ENCODE data around the gene SYNE3. TPM values are rescaled to one million over a fixed set of nuclear protein-coding genes. Genes with fewer than 3 reads are reported as not detected.

SYNE3 gene
- total RNA-seq, 5 donors from 2014 or later (not counting 1 experiment from before 2014, with no cell fraction given): 55.6 to 92.3 (median 77.8) TPM

DNA sequence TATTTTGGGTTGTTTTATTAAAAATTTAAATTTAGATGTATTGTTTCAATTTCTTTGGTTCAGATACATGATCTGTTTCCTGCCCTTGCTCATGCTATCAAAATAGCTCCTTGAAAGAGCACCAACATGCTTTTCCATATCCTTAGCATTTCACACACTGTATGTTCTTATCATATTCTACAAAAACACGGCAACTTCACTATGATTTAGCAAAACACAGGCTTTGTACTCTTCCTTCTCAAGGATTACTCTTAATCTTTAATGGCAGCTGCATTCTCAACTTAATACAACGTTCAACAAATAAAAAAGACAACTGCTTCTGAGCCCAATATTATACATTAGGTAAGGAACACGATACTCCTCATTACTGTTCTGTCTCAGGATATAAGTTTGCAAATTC is 15.5 kb upstream of the SYNE3 start:
- Histone ChIP-seq H3K27ac (ENCODE audit: low read length) (no peak overlapping the region), H3K4me1 (ENCODE audit: control insufficient read depth in 1 of 2, extremely low read depth in 1 of 2, insufficient read depth in 2 of 2, low read length in 2 of 2) (peaks cover 29% of the 10 kb centered on the region in 2 experiments), H3K4me3 (ENCODE audit: control insufficient read depth in 1 of 2, extremely low read depth in 1 of 2, low read length in 1 of 2) (no peak overlapping the region), H3K9me3 (no peaks in the 10 kb centered on the region), H3K36me3 (ENCODE audit: control insufficient read depth in 2 of 2, extremely low read depth in 1 of 2, insufficient read depth in 1 of 2, low read length in 1 of 2) (peaks cover 0 to 13% of the 10 kb centered on the region in 2 donors), H3K27me3 (replicated peaks in 1 of 2; ENCODE audit: control insufficient read depth in 2 of 2, extremely low read depth in 1 of 2, insufficient read depth in 2 of 2, low read length in 1 of 2) (no peaks in the 10 kb centered on the region)
- H3K36me3 Mint-ChIP-seq: peaks cover 12% of the 10 kb centered on the region
- POLR2A ChIA-PET: no interaction called here
- 25% methylated on average over 1 of the region's 3 CpGs for WGBS (ENCODE audit: insufficient coverage)
- no peaks in the 10 kb centered on the region for H3K27me3 Mint-ChIP-seq
- peaks cover 59 to 63% (median 60%) of the 10 kb centered on the region in 3 donors for H3K4me1 Mint-ChIP-seq
- H3K9me3 Mint-ChIP-seq: no peaks in the 10 kb centered on the region
- ATAC-seq (replicated peaks in 1 of 4) (no peak), DNase-seq (no peak)
- H3K4me3 Mint-ChIP-seq: peak overlapping the region; percentile 19 to 95 (median 92)
- peak overlapping the region; percentile 9 to 72 for H3K27ac Mint-ChIP-seq
- CTCF ChIA-PET: interaction anchor here in 1 of 2 donors (3.0 kb wide), 1 partner anchor 9 kb away, joined by 13 read pairs; no protein-coding TSS in a partner anchor

DNA sequence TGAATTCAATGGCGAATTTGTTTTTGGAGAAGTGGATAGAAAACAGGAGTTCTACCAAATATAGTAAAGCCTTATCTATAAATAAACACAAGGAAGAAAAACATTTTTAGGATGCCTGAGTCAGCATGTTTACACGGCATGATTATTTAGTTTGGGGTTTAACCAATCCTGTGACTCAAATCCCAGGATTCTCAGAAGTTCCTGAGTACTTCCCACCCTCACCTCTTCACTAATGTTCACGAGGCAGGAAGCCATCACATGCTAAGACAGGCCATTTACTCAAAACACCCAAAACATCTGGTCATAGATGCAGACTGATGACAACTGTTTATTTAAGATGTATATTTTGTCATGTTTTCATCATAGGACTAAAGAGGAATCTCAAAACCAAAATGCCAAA is 15.0 kb upstream of the SYNE3 start:
- no CpG with 5 or more reads among the region's 3 CpGs for WGBS (ENCODE audit: insufficient coverage)
- no peak overlapping the region for H3K4me3 ChIP-seq (ENCODE audit: control insufficient read depth in 1 of 2, extremely low read depth in 1 of 2, low read length in 1 of 2)
- ChIA-PET CTCF (interaction anchor here in 1 of 2 donors (1.4 to 3.0 kb wide), 2 partner anchors 8 to 89 kb away, joined by 3 to 13 read pairs; no protein-coding TSS in a partner anchor), POLR2A (no interaction called here)
- Mint-ChIP-seq H3K4me1 (peaks cover 59 to 63% (median 60%) of the 10 kb centered on the region in 3 donors), H3K27ac (peak overlapping the region in 1 of 2 donors; percentile 27), H3K4me3 (no peak overlapping the region), H3K9me3 (no peaks in the 10 kb centered on the region), H3K36me3 (peaks cover 12% of the 10 kb centered on the region), H3K27me3 (no peaks in the 10 kb centered on the region)
- H3K4me1 ChIP-seq (ENCODE audit: control insufficient read depth in 1 of 2, extremely low read depth in 1 of 2, insufficient read depth in 2 of 2, low read length in 2 of 2): peaks cover 26% of the 10 kb centered on the region in 2 experiments
- H3K9me3 ChIP-seq: no peaks in the 10 kb centered on the region
- no peak for DNase-seq
- no peak for ATAC-seq (replicated peaks in 1 of 4)
- H3K27ac ChIP-seq (ENCODE audit: low read length): no peak overlapping the region
- peaks cover 0 to 13% of the 10 kb centered on the region in 2 donors for H3K36me3 ChIP-seq (ENCODE audit: control insufficient read depth in 2 of 2, extremely low read depth in 1 of 2, insufficient read depth in 1 of 2, low read length in 1 of 2)
- no peaks in the 10 kb centered on the region for H3K27me3 ChIP-seq (replicated peaks in 1 of 2; ENCODE audit: control insufficient read depth in 2 of 2, extremely low read depth in 1 of 2, insufficient read depth in 2 of 2, low read length in 1 of 2)

DNA sequence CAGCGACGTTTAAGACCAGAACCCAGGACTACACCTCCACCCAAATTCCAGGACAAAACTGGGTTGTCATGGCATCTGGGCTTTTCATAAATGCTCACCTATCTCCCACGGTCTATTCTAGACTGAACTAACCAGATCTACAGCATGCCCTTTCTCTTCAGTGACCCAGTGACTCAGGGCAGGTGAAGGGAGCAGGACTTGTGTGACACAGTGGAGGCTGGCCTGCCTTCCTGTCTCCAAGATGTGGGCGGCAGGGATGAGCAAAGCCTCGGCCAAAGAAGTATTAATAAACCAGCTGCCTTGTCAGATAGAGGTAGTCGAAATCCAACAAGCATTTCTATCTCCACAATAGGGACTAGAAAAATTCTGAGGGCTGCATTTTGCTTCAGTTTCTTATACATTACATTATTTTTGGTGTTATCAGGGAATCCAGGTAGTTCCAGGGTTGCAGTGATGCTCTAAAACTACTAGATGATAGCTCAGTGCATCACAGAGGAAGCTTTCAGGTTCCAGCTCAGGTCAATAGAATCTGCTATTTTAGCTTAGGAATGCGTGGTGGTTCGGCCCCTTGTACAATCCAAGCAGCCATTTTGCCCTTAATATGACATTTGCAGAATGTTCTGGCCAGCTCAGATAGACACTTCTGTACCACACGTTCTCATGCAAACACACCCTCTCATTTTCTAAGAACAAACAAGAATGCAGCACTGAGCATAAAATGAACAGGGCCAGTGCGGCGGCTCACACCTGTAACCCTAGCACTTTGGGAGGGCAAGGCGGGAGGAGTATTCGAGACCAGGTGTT is 14.2 kb upstream of the SYNE3 start:
- POLR2A ChIA-PET: no interaction called here
- Histone ChIP-seq H3K27me3 (replicated peaks in 1 of 2; ENCODE audit: control insufficient read depth in 2 of 2, extremely low read depth in 1 of 2, insufficient read depth in 2 of 2, low read length in 1 of 2) (no peaks in the 10 kb centered on the region), H3K4me1 (ENCODE audit: control insufficient read depth in 1 of 2, extremely low read depth in 1 of 2, insufficient read depth in 2 of 2, low read length in 2 of 2) (peaks cover 24% of the 10 kb centered on the region in 2 experiments), H3K9me3 (no peaks in the 10 kb centered on the region), H3K36me3 (ENCODE audit: control insufficient read depth in 2 of 2, extremely low read depth in 1 of 2, insufficient read depth in 1 of 2, low read length in 1 of 2) (peaks cover 0 to 13% of the 10 kb centered on the region in 2 donors), H3K27ac (ENCODE audit: low read length) (no peak overlapping the region), H3K4me3 (ENCODE audit: control insufficient read depth in 1 of 2, extremely low read depth in 1 of 2, low read length in 1 of 2) (no peak overlapping the region)
- DNase-seq (no peak), ATAC-seq (replicated peaks in 1 of 4) (no peak)
- Mint-ChIP-seq H3K4me3 (no peak overlapping the region), H3K36me3 (peaks cover 12% of the 10 kb centered on the region), H3K27ac (peak overlapping the region in 1 of 2 donors; percentile 75), H3K9me3 (no peaks in the 10 kb centered on the region), H3K27me3 (no peaks in the 10 kb centered on the region), H3K4me1 (peaks cover 59 to 63% (median 59%) of the 10 kb centered on the region in 3 donors)
- CTCF ChIA-PET: interaction anchor here (0.8 to 1.4 kb wide), 3 partner anchors 85 to 95 kb away, joined by 3 read pairs; no protein-coding TSS in a partner anchor
- 60% methylated on average over 1 of the region's 13 CpGs for WGBS (ENCODE audit: insufficient coverage)

DNA sequence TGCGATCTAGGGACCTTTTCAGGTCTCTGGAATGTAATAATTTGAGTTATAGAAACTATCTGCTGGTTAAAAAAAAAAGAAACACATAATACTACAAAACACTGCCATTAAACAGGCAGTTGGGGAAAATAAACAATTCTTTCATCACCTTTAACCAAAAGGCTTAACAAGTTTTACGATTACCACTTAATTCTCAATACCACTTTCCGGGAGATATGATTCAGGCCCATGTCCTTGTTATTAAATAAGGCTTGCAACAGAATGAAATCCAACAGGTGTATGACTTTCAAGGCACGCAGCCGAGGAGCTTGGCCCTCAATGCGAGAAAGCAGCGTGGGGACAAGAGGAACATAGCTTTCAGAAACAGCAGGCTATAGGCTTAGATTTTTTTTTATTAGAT is 12.8 kb upstream of the SYNE3 start:
- H3K9me3 ChIP-seq: no peaks in the 10 kb centered on the region
- peak overlapping the region in 1 of 2 donors; percentile 72 for H3K27ac Mint-ChIP-seq
- H3K4me3 Mint-ChIP-seq: no peak overlapping the region
- no peaks in the 10 kb centered on the region for H3K9me3 Mint-ChIP-seq
- peaks cover 70% of the 10 kb centered on the region in 3 donors for H3K4me1 Mint-ChIP-seq
- no peaks in the 10 kb centered on the region for H3K27me3 ChIP-seq (replicated peaks in 1 of 2; ENCODE audit: control insufficient read depth in 2 of 2, extremely low read depth in 1 of 2, insufficient read depth in 2 of 2, low read length in 1 of 2)
- peaks cover 31 to 33% of the 10 kb centered on the region in 2 experiments for H3K4me1 ChIP-seq (ENCODE audit: control insufficient read depth in 1 of 2, extremely low read depth in 1 of 2, insufficient read depth in 2 of 2, low read length in 2 of 2)
- peaks cover 12% of the 10 kb centered on the region for H3K36me3 Mint-ChIP-seq
- ChIA-PET CTCF (interaction anchor here (0.6 to 1.6 kb wide), 6 partner anchors 9 to 99 kb away, joined by 4 to 12 read pairs (median 5); partner anchors contain the start of gene SYNE3 (in 1 of the 2)), POLR2A (no interaction called here)
- ATAC-seq (replicated peaks in 1 of 4) (no peak), DNase-seq (no peak)
- no peak overlapping the region for H3K27ac ChIP-seq (ENCODE audit: low read length)
- no peaks in the 10 kb centered on the region for H3K27me3 Mint-ChIP-seq
- peaks cover 0 to 13% of the 10 kb centered on the region in 2 donors for H3K36me3 ChIP-seq (ENCODE audit: control insufficient read depth in 2 of 2, extremely low read depth in 1 of 2, insufficient read depth in 1 of 2, low read length in 1 of 2)
- H3K4me3 ChIP-seq (ENCODE audit: control insufficient read depth in 1 of 2, extremely low read depth in 1 of 2, low read length in 1 of 2): no peak overlapping the region
- WGBS (ENCODE audit: insufficient coverage): 83% methylated on average over 1 of the region's 7 CpGs

DNA sequence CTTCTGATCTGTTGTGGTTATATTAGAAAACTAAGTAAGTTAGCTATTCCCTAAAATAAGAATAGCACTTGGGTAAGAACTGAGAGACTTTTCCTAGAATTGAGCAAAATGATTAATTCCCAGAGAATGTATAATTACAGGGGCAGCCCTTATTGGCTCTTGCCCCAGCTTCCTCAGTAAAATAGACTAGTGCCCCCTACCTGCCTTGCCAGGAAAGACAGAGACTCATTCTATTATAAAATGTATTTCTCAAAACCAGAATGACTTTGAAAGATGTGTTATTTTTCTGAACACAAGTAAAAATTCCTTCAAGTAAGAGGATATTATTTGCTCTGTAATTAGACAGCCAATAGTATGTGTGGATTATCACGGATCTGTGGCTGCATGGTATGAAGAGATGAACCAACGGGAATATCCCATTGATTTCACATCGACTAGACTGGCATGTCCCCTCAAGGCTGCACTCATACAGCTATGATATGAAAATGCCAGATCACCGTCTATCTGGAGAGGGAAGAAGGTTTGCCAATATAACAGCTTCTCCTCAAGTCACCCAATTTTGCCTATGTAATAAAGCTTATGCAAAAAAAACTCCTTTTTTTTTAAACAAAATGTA is 11.0 kb upstream of the SYNE3 start:
- H3K27ac ChIP-seq (ENCODE audit: low read length): no peak overlapping the region
- Mint-ChIP-seq H3K4me1 (peaks cover 71 to 73% (median 73%) of the 10 kb centered on the region in 3 donors), H3K36me3 (peaks cover 10% of the 10 kb centered on the region), H3K27me3 (no peaks in the 10 kb centered on the region), H3K4me3 (no peak overlapping the region), H3K9me3 (no peaks in the 10 kb centered on the region), H3K27ac (peak overlapping the region; percentile 83 to 89)
- no peak overlapping the region for H3K4me3 ChIP-seq (ENCODE audit: control insufficient read depth in 1 of 2, extremely low read depth in 1 of 2, low read length in 1 of 2)
- no peaks in the 10 kb centered on the region for H3K9me3 ChIP-seq
- ChIA-PET POLR2A (no interaction called here), CTCF (interaction anchor here (0.5 to 3.1 kb wide), 19 partner anchors 9 to 113 kb away, joined by 3 to 75 read pairs (median 5); partner anchors contain the start of gene SYNE3 (in 1 of the 2))
- ATAC-seq (replicated peaks in 1 of 4): peak in 1 of 4 experiments; percentile 34
- H3K27me3 ChIP-seq (replicated peaks in 1 of 2; ENCODE audit: control insufficient read depth in 2 of 2, extremely low read depth in 1 of 2, insufficient read depth in 2 of 2, low read length in 1 of 2): no peaks in the 10 kb centered on the region
- WGBS (ENCODE audit: insufficient coverage): no CpG with 5 or more reads among the region's 4 CpGs
- DNase-seq: peak in 16 of 35 experiments; percentile 27 to 72 (median 46)
- peaks cover 35 to 41% of the 10 kb centered on the region in 2 experiments for H3K4me1 ChIP-seq (ENCODE audit: control insufficient read depth in 1 of 2, extremely low read depth in 1 of 2, insufficient read depth in 2 of 2, low read length in 2 of 2)
- peaks cover 0 to 11% of the 10 kb centered on the region in 2 donors for H3K36me3 ChIP-seq (ENCODE audit: control insufficient read depth in 2 of 2, extremely low read depth in 1 of 2, insufficient read depth in 1 of 2, low read length in 1 of 2)
